NCI-H345 treated with DMSO at 0.1 percent for 48 hours (cell line): Measurements from ENCODE around the gene ATP10D.

Experiments
- DNase-seq: peaks from one replicate; lab custom pipeline; 2025; ENCODE audit not compliant: unreplicated experiment; lab: John Stamatoyannopoulos, UW

ATP10D gene

GRCh38 chr4:47485047-47485692, at the start of gene ATP10D:
TSS of gene ATP10D (plus strand) at chr4:47485275. CDS start at chr4:47512541, 27,266 bp downstream.
- DNase-seq, result peak; percentile 64

GRCh38 chr4:47442980-47443379, 42.1 kb upstream of the ATP10D start:
- no peak for DNase-seq

GRCh38 chr4:47444031-47444430, 41.0 kb upstream of the ATP10D start:
- DNase-seq, result no peak

GRCh38 chr4:47451657-47452056, 33.4 kb upstream of the ATP10D start:
- no peak for DNase-seq

- DNase-seq, result no peak
These were observed 22.3 kb upstream of the ATP10D start for GRCh38 chr4:47462799-47463234.

- DNase-seq, result peak; percentile 76
These were observed 21.7 kb upstream of the ATP10D start, which contains the start of gene COMMD8 for GRCh38 chr4:47463235-47463956. TSS of gene COMMD8 (minus strand) at chr4:47463702. CDS start at chr4:47463651, 51 bp downstream.

GRCh38 chr4:47465004-47465403, 20.1 kb upstream of the ATP10D start:
- DNase-seq, result no peak

- DNase-seq, result no peak
These were observed 18.9 kb upstream of the ATP10D start for GRCh38 chr4:47466056-47466785.

GRCh38 chr4:47468706-47469365, 16.2 kb upstream of the ATP10D start:
- DNase-seq, result no peak

GRCh38 chr4:47469951-47470350, 15.1 kb upstream of the ATP10D start:
- no peak for DNase-seq

GRCh38 chr4:47471064-47471463, 14.0 kb upstream of the ATP10D start:
- DNase-seq, result no peak

- no peak for DNase-seq
These were observed 13.5 kb upstream of the ATP10D start for GRCh38 chr4:47471591-47471990.

GRCh38 chr4:47473141-47473750, 11.8 kb upstream of the ATP10D start:
- DNase-seq, result no peak

- DNase-seq, result no peak
These were observed 10.3 kb upstream of the ATP10D start for GRCh38 chr4:47474799-47475198.

- DNase-seq, result no peak
These were observed 9.7 kb upstream of the ATP10D start for GRCh38 chr4:47475411-47475810.

- no peak for DNase-seq
These were observed 6.3 kb upstream of the ATP10D start for GRCh38 chr4:47478804-47479203.

- DNase-seq, result no peak
These were observed 2.7 kb upstream of the ATP10D start for GRCh38 chr4:47482326-47482725.

GRCh38 chr4:47483745-47484144, 1.3 kb upstream of the ATP10D start:
- no peak for DNase-seq

GRCh38 chr4:47484168-47484567, 907 bp upstream of the ATP10D start:
- no peak for DNase-seq

GRCh38 chr4:47485768-47486167, 693 bp downstream of the ATP10D start:
- DNase-seq, result no peak

GRCh38 chr4:47486231-47486673, 1.2 kb downstream of the ATP10D start:
- no peak for DNase-seq
